HepG2 (cell line): ENCODE data around the gene OBSL1. TPM values are rescaled to one million over a fixed set of nuclear protein-coding genes. Genes with fewer than 3 reads are reported as not detected.

Experiments
- ATF7 ChIP-seq, 2 experiments: fragments of 450-650 bp in 1 of 2; sonication (generic) in 1 of 2; formaldehyde crosslinking in 1 of 2; IDR thresholded peaks; 2 replicates each; pipeline versions ENCODE4 v1.4.0 to v1.6.1; 2016 to 2020; ENCODE audit warnings: antibody characterized with exemption in 1 of 2, mild to moderate bottlenecking in 1 of 2, missing genetic modification reagents in 1 of 2
- KLF12 ChIP-seq: sonication (generic); formaldehyde crosslinking; IDR thresholded peaks from 2 replicates; pipeline ENCODE4 v1.4.0; 2020; ENCODE audit warnings: missing genetic modification reagents, borderline replicate concordance
- NFAT5 ChIP-seq: sonication (generic); formaldehyde crosslinking; IDR thresholded peaks from 2 replicates; pipeline ENCODE4 v1.4.0; 2020; ENCODE audit warnings: missing genetic modification reagents
- NFATC3 ChIP-seq: sonication (generic); formaldehyde crosslinking; IDR thresholded peaks from 2 replicates; pipeline ENCODE4 v1.5.1; 2020; ENCODE audit warnings: mild to moderate bottlenecking, missing genetic modification reagents
- TCF7L2 ChIP-seq: IDR thresholded peaks from 2 replicates; pipeline ENCODE4 v1.6.1; 2011; ENCODE audit warnings: mild to moderate bottlenecking, low read depth, low read length, moderate library complexity
- THAP7 ChIP-seq: sonication (generic); formaldehyde crosslinking; IDR thresholded peaks from 2 replicates; pipeline ENCODE4 v1.8.1; 2023; ENCODE audit warnings: mild to moderate bottlenecking, missing genetic modification reagents
- ZFYVE20 ChIP-seq: sonication (generic); formaldehyde crosslinking; IDR thresholded peaks from 2 replicates; pipeline ENCODE4 v1.8.0; 2023; ENCODE audit warnings: low read depth, mild to moderate bottlenecking, moderate library complexity, missing genetic modification reagents, borderline replicate concordance
- polyA plus RNA-seq, 8 experiments: library from polyadenylated mRNA; depleted of rRNA in 3 of 8; stranded (reverse) in 7 of 8; unstranded in 1 of 8; fragments of >200 nt; fragmentation: Illumina TruSeq in 4 of 8; extraction: Trizol in 4 of 8; gene quantifications; 2 replicates each; pipeline versions ENCODE4 v1.2.1 to v1.2.3, GENCODE V29; 2011 to 2016; ENCODE audit warnings: low read depth in 4 of 8, missing spikeins in 1 of 8, mixed read lengths in 1 of 8; ENCODE audit not compliant: insufficient read depth in 1 of 8
- total RNA-seq, 5 experiments: library from RNA; depleted of rRNA; stranded (reverse); fragments of >200 nt; fragmentation: Illumina TruSeq; extraction: Trizol; gene quantifications; 2 replicates each; pipeline ENCODE4 v1.2.3, GENCODE V29; 2016; ENCODE audit warnings: low read depth in 1 of 5
- TF ChIP-seq, protein P1 (sequence below), 2 experiments: fragments of 450-650 bp in 1 of 2; sonication (generic) in 1 of 2; formaldehyde crosslinking in 1 of 2; IDR thresholded peaks; 2 replicates each; pipeline versions ENCODE4 v1.6.1 to v1.8.0; 2016 to 2022; ENCODE audit warnings: antibody characterized with exemption in 1 of 2, mild to moderate bottlenecking in 1 of 2, missing genetic modification reagents in 1 of 2
- TF ChIP-seq, protein P2 (sequence below): sonication (generic); formaldehyde crosslinking; IDR thresholded peaks from 2 replicates; pipeline ENCODE4 v1.4.0; 2020; ENCODE audit warnings: missing genetic modification reagents

OBSL1 gene
- total and polyA plus RNA-seq, 2 of the 13 experiments (the other 11 are each of a cell fraction or from before 2014, with no cell fraction given): 86.7 to 218 TPM

GRCh38 chr2:219562049-219563020 is 9.0 kb downstream of the OBSL1 start (continued):
- TF ChIP-seq ZFYVE20 (CRISPR knock-in tag) (no peak), KLF12 (CRISPR knock-in tag) (no peak), TCF7L2 (no peak), ATF7 (IDR thresholded peaks at IDR 0.05) (no peak), ATF7 (CRISPR knock-in tag; IDR thresholded peaks at IDR 0.05) (no peak), NFAT5 (no peak), NFATC3 (no peak), THAP7 (no peak)
- TF ChIP-seq, protein P1, sequence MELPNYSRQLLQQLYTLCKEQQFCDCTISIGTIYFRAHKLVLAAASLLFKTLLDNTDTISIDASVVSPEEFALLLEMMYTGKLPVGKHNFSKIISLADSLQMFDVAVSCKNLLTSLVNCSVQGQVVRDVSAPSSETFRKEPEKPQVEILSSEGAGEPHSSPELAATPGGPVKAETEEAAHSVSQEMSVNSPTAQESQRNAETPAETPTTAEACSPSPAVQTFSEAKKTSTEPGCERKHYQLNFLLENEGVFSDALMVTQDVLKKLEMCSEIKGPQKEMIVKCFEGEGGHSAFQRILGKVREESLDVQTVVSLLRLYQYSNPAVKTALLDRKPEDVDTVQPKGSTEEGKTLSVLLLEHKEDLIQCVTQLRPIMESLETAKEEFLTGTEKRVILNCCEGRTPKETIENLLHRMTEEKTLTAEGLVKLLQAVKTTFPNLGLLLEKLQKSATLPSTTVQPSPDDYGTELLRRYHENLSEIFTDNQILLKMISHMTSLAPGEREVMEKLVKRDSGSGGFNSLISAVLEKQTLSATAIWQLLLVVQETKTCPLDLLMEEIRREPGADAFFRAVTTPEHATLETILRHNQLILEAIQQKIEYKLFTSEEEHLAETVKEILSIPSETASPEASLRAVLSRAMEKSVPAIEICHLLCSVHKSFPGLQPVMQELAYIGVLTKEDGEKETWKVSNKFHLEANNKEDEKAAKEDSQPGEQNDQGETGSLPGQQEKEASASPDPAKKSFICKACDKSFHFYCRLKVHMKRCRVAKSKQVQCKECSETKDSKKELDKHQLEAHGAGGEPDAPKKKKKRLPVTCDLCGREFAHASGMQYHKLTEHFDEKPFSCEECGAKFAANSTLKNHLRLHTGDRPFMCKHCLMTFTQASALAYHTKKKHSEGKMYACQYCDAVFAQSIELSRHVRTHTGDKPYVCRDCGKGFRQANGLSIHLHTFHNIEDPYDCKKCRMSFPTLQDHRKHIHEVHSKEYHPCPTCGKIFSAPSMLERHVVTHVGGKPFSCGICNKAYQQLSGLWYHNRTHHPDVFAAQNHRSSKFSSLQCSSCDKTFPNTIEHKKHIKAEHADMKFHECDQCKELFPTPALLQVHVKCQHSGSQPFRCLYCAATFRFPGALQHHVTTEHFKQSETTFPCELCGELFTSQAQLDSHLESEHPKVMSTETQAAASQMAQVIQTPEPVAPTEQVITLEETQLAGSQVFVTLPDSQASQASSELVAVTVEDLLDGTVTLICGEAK (IDR thresholded peaks at IDR 0.05): no peak
- TF ChIP-seq, protein P1 (CRISPR knock-in tag; IDR thresholded peaks at IDR 0.05): no peak
- TF ChIP-seq, protein P2, sequence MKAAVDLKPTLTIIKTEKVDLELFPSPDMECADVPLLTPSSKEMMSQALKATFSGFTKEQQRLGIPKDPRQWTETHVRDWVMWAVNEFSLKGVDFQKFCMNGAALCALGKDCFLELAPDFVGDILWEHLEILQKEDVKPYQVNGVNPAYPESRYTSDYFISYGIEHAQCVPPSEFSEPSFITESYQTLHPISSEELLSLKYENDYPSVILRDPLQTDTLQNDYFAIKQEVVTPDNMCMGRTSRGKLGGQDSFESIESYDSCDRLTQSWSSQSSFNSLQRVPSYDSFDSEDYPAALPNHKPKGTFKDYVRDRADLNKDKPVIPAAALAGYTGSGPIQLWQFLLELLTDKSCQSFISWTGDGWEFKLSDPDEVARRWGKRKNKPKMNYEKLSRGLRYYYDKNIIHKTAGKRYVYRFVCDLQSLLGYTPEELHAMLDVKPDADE (CRISPR knock-in tag): no peak
